ENCODE results near the gene PCDHGB2. TPM values are rescaled to one million over a fixed set of nuclear protein-coding genes. Genes with fewer than 3 reads are reported as not detected.

The PCDHGB2 gene
- total and polyA plus RNA-seq, 2 of the 4 experiments (the other 2 are of a cell fraction), result 2.6 to 3.0 TPM

- Histone ChIP-seq H3K56ac (ENCODE audit: extremely low read depth, insufficient read depth, low read length) (no peak overlapping the region), H3K9me3 (ENCODE audit: control insufficient read depth, insufficient read depth, low read length) (peaks cover 42% of the 10 kb centered on the region), H3K4me1 (ENCODE audit: control insufficient read depth, insufficient read depth, low read length) (no peaks in the 10 kb centered on the region), H4K91ac (ENCODE audit: insufficient read depth, low read depth, low read length) (no peak overlapping the region), H3K9me1 (ENCODE audit: insufficient read depth, low read length) (no peaks in the 10 kb centered on the region), H2BK5ac (ENCODE audit: low read depth, low read length, poor library complexity, severe bottlenecking) (no peak overlapping the region), H3K27me3 (ENCODE audit: control insufficient read depth, insufficient read depth, low read length) (no peaks in the 10 kb centered on the region; the same call in 1 of the 2 replicates), H3K18ac (ENCODE audit: low read depth, low read length) (peak overlapping the region; percentile 51; the same call in 1 of the 2 replicates), H3K79me1 (ENCODE audit: low read depth in 1 of 2, low read length in 2 of 2) (no peaks in the 10 kb centered on the region), H3K4me2 (ENCODE audit: low read depth, low read length) (peak overlapping the region; percentile 58; the same call in 1 of the 2 replicates), H2BK120ac (ENCODE audit: low read depth, low read length) (no peak overlapping the region), H3K9ac (ENCODE audit: low read depth, low read length) (peak overlapping the region; percentile 21), H4K8ac (ENCODE audit: low read depth in 2 of 2, low read length in 2 of 2) (peak overlapping the region in 1 of 2 experiments; percentile 53; a peak in 1 of 4 replicates), H4K5ac (ENCODE audit: low read depth, low read length) (peak overlapping the region; percentile 12; the same call in 1 of the 2 replicates), H2BK15ac (ENCODE audit: low read depth, low read length) (no peak overlapping the region), H3K27ac (ENCODE audit: insufficient read depth, low read length) (peak overlapping the region; percentile 44), H3K23ac (ENCODE audit: low read depth, low read length) (no peak overlapping the region; the same call in 1 of the 2 replicates), H2AK5ac (ENCODE audit: low read depth, low read length) (no peak overlapping the region), H3K14ac (replicated peaks; ENCODE audit: low read depth, low read length) (0 out of 2 replicates have a peak overlapping the region, but pooled peaks have one; percentile 3), H2AK9ac (replicated peaks; ENCODE audit: low read depth, low read length, poor library complexity) (no peak overlapping the region), H4K20me1 (ENCODE audit: insufficient read depth, low read length) (no peaks in the 10 kb centered on the region), H3K36me3 (ENCODE audit: control insufficient read depth, insufficient read depth, low read length) (peaks cover 4% of the 10 kb centered on the region; the same call in 1 of the 2 replicates), H3K4ac (ENCODE audit: low read depth, low read length) (no peak overlapping the region), H2AFZ (replicated peaks; ENCODE audit: low read length, poor library complexity) (peak overlapping the region; percentile 87), H3K4me3 (ENCODE audit: insufficient read depth, low read depth, low read length) (peak overlapping the region; percentile 48), H2BK20ac (ENCODE audit: low read depth, low read length) (no peak overlapping the region)
- intact Hi-C loops (cut with micrococcal nuclease) (no loop called here), in situ Hi-C loops (cut with MboI; ENCODE audit: low sequenced_read_pairs) (no loop called here), dilution Hi-C loops (cut with HindIII; ENCODE audit: low sequenced_read_pairs, unreplicated experiment) (no loop called here)
- no TSS peak for BruUV-seq (replicated peaks)
- ATAC-seq (ENCODE audit: low read depth) (peak; percentile 48), DNase-seq (no peak)
- TF ChIP-seq BHLHE40 (IDR thresholded peaks at IDR 0.05; ENCODE audit: low read depth, low read length) (no peak), CEBPB (IDR thresholded peaks at IDR 0.05; ENCODE audit: low read depth, low read length) (no peak), RAD21 (IDR thresholded peaks at IDR 0.05; ENCODE audit: low read length) (no peak), POLR2A (IDR thresholded peaks at IDR 0.05; ENCODE audit: low read depth, low read length) (no peak), MXI1 (IDR thresholded peaks at IDR 0.05; ENCODE audit: borderline replicate concordance, low read depth, low read length) (no peak)
- TF ChIP-seq, protein P1, sequence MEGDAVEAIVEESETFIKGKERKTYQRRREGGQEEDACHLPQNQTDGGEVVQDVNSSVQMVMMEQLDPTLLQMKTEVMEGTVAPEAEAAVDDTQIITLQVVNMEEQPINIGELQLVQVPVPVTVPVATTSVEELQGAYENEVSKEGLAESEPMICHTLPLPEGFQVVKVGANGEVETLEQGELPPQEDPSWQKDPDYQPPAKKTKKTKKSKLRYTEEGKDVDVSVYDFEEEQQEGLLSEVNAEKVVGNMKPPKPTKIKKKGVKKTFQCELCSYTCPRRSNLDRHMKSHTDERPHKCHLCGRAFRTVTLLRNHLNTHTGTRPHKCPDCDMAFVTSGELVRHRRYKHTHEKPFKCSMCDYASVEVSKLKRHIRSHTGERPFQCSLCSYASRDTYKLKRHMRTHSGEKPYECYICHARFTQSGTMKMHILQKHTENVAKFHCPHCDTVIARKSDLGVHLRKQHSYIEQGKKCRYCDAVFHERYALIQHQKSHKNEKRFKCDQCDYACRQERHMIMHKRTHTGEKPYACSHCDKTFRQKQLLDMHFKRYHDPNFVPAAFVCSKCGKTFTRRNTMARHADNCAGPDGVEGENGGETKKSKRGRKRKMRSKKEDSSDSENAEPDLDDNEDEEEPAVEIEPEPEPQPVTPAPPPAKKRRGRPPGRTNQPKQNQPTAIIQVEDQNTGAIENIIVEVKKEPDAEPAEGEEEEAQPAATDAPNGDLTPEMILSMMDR (conservative IDR thresholded peaks at IDR 0.05; ENCODE audit: low read depth, low read length), result no peak
- WGBS, 2 experiments (ENCODE audit: extremely low coverage in 2 of 2, insufficient read length in 1 of 2), result 21% methylated on average over 17 of the region's 31 CpGs; no CpG with 5 or more reads in 1 of the 2 experiments
- CTCF ChIA-PET, result no interaction called here
- POLR2A ChIA-PET (ENCODE audit: unreplicated experiment), result no interaction called here
Measured at GRCh38 chr5:141343953-141344463, 15.8 kb upstream of the PCDHGB2 start.

Measured in IMR-90 (cell line).